ENCODE data around the gene SPEF1.

The SPEF1 gene

GRCh38 chr20:3786665-3787323 is 5.5 kb upstream of the SPEF1 start, which contains the start of gene CENPB:
Gene CENPB, minus strand, starts transcription at chr20:3786740. Its CDS starts 257 bp downstream, at chr20:3786483.
- peak; percentile 47 for DNase-seq

- no peak for DNase-seq
Observed at GRCh38 chr20:3786126-3786484, 4.9 kb upstream of the SPEF1 start.

GRCh38 chr20:3785240-3786125 is 4.2 kb upstream of the SPEF1 start:
- no peak for DNase-seq

- no peak for DNase-seq
Observed at GRCh38 chr20:3784863-3785239, 3.6 kb upstream of the SPEF1 start.

GRCh38 chr20:3784216-3784853 is 3.1 kb upstream of the SPEF1 start:
- no peak for DNase-seq

GRCh38 chr20:3783511-3784195 is 2.4 kb upstream of the SPEF1 start:
- no peak for DNase-seq

- no peak for DNase-seq
Observed at GRCh38 chr20:3783068-3783489, 1.8 kb upstream of the SPEF1 start.

GRCh38 chr20:3782597-3782996 is 1.3 kb upstream of the SPEF1 start:
- DNase-seq: no peak

GRCh38 chr20:3778976-3779375 is 2.3 kb downstream of the SPEF1 start:
- DNase-seq: no peak

- no peak for DNase-seq
Observed at GRCh38 chr20:3777716-3778629, 3.3 kb downstream of the SPEF1 start.

GRCh38 chr20:3777381-3777715 is 3.9 kb downstream of the SPEF1 start:
- DNase-seq: no peak

GRCh38 chr20:3775457-3776108 is 5.7 kb downstream of the SPEF1 start:
- DNase-seq: no peak

GRCh38 chr20:3771552-3772058 is 9.6 kb downstream of the SPEF1 start:
- DNase-seq: no peak

GRCh38 chr20:3768342-3769130 is 12.7 kb downstream of the SPEF1 start:
- no peak for DNase-seq

- peak; percentile 93 for DNase-seq
Observed at GRCh38 chr20:3767427-3768341, 13.6 kb downstream of the SPEF1 start, which contains the start of gene ADISSP. Gene ADISSP, minus strand, starts transcription at chr20:3767753. Its CDS starts 7,653 bp downstream, at chr20:3760100.

GRCh38 chr20:3767110-3767426 is 14.2 kb downstream of the SPEF1 start:
- no peak for DNase-seq

- no peak for DNase-seq
Observed at GRCh38 chr20:3766422-3767109, 14.7 kb downstream of the SPEF1 start.

GRCh38 chr20:3765171-3765882 is 15.9 kb downstream of the SPEF1 start:
- DNase-seq: no peak
